ENCODE results near the gene NR2F1.

DNA sequence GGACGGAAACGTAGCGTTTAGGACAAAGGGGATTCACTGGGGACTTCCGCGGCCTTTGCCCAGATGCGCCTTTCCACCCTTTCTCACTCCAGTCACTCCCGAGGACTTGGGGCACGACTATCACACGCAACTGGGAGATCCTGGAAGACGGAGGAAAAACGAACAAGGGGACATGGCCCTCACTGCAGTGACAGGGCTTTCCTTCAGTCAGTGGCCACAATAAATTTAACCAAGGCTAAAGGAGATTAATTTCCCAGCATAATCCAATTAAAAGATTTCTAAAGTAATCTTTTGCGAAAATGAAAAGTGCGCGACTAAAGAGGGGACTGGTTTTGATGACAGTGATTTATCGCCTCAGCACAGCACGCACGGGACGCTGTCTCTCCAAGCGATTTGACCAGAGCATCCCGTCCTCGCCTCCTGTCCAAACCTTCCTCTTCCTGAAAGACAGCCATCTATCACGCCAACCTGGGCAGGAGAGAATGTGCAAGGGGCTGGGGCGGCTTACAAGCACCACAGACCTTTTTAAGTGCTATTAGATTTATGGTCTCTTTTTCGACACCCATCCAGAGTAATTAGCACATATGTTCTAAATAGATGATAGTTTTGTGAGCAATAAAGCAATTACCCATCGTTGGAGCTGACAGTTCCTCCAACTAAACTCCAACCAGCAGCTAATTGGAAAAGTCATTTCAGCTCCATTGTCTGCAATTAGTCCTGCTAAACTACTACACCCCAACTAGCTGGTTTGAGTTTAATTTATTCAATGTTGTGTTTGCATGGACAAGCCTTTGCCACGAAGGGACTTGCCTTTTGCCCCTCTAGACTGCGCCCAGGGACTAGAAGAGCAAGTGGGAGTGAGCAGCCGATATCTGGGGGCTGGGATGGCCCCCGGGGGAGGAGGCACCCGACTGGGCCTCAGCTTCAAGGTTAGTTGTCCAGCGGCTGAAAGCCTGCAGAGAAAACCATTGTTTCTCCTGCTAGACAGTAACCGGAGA lies 9.4 kb upstream of the NR2F1 start:
- TF ChIP-seq, protein P1, sequence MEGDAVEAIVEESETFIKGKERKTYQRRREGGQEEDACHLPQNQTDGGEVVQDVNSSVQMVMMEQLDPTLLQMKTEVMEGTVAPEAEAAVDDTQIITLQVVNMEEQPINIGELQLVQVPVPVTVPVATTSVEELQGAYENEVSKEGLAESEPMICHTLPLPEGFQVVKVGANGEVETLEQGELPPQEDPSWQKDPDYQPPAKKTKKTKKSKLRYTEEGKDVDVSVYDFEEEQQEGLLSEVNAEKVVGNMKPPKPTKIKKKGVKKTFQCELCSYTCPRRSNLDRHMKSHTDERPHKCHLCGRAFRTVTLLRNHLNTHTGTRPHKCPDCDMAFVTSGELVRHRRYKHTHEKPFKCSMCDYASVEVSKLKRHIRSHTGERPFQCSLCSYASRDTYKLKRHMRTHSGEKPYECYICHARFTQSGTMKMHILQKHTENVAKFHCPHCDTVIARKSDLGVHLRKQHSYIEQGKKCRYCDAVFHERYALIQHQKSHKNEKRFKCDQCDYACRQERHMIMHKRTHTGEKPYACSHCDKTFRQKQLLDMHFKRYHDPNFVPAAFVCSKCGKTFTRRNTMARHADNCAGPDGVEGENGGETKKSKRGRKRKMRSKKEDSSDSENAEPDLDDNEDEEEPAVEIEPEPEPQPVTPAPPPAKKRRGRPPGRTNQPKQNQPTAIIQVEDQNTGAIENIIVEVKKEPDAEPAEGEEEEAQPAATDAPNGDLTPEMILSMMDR (IDR thresholded peaks at IDR 0.05; ENCODE audit: insufficient read depth, low read length, poor library complexity, severe bottlenecking), result no peak
- no peak for TF ChIP-seq EZH2phosphoT487 (conservative IDR thresholded peaks at IDR 0.05; ENCODE audit: low read length)
